HepG2 (cell line): ENCODE data around the gene COL27A1. TPM values are rescaled to one million over a fixed set of nuclear protein-coding genes. Genes with fewer than 3 reads are reported as not detected.
A peak's percentile ranks its signal among the peaks of the same experiment; 100 is the strongest.
"Not testable (repeated sequence)": the region's sequence is repeated elsewhere in the genome, so short reads cannot be mapped to it uniquely, and the experiment has no call there.

Source experiments
- CREM ChIP-seq, 2 experiments: sonication (generic) in 1 of 2; formaldehyde crosslinking in 1 of 2; IDR thresholded peaks; 2 replicates each; pipeline versions ENCODE4 v1.4.0 to v1.6.1; 2016 to 2020; ENCODE audit warnings: antibody characterized with exemption in 1 of 2, mild to moderate bottlenecking in 1 of 2, missing genetic modification reagents in 1 of 2
- FOXO1 ChIP-seq: sonication (generic); formaldehyde crosslinking; IDR thresholded peaks from 2 replicates; pipeline ENCODE4 v1.4.0; 2020; ENCODE audit warnings: missing genetic modification reagents
- FOXP1 ChIP-seq, 2 experiments: fragments of 450-650 bp in 1 of 2; IDR thresholded peaks; 2 replicates each; pipeline ENCODE4 v1.6.1; 2017 to 2018; ENCODE audit warnings: antibody characterized with exemption in 1 of 2
- HOXA3 ChIP-seq: sonication (generic); formaldehyde crosslinking; IDR thresholded peaks from 2 replicates; pipeline ENCODE4 v1.5.0; 2020; ENCODE audit warnings: missing genetic modification reagents
- LCORL ChIP-seq, 2 experiments: fragments of 450-650 bp in 1 of 2; sonication (generic) in 1 of 2; formaldehyde crosslinking in 1 of 2; IDR thresholded peaks; 2 replicates each; pipeline versions ENCODE4 v1.5.0 to v1.6.1; 2017 to 2020; ENCODE audit warnings: antibody characterized with exemption in 1 of 2, missing genetic modification reagents in 1 of 2
- MED1 ChIP-seq: sonication (generic); formaldehyde crosslinking; IDR thresholded peaks from 2 replicates; pipeline ENCODE4 v1.4.0; 2020; ENCODE audit warnings: missing genetic modification reagents
- MED13 ChIP-seq: sonication (generic); formaldehyde crosslinking; IDR thresholded peaks from 2 replicates; pipeline ENCODE4 v1.5.0; 2020; ENCODE audit warnings: missing genetic modification reagents
- MEF2D ChIP-seq: sonication (generic); formaldehyde crosslinking; IDR thresholded peaks from 2 replicates; pipeline ENCODE4 v1.5.1; 2020; ENCODE audit warnings: mild to moderate bottlenecking, missing genetic modification reagents
- PHF21A ChIP-seq: sonication (generic); formaldehyde crosslinking; IDR thresholded peaks from 2 replicates; pipeline ENCODE4 v1.5.0; 2020; ENCODE audit warnings: mild to moderate bottlenecking, missing genetic modification reagents
- PHF8 ChIP-seq: sonication (generic); formaldehyde crosslinking; IDR thresholded peaks from 2 replicates; pipeline ENCODE4 v1.5.0; 2020; ENCODE audit warnings: missing genetic modification reagents
- RARA ChIP-seq: IDR thresholded peaks from 2 replicates; pipeline ENCODE4 v1.6.1; 2016; ENCODE audit warnings: missing genetic modification reagents, missing compliant biosample characterization
- SAP130 ChIP-seq: IDR thresholded peaks from 2 replicates; pipeline ENCODE4 v1.6.1; 2016; ENCODE audit warnings: low read depth
- SKI ChIP-seq: fragments of 450-650 bp; IDR thresholded peaks from one replicate; pipeline ENCODE4 v1.6.1; 2018; ENCODE audit warnings: mild to moderate bottlenecking; ENCODE audit not compliant: partially characterized antibody
- SOX13 ChIP-seq, 3 experiments: fragments of 450-650 bp in 1 of 3; sonication (generic) in 1 of 3; formaldehyde crosslinking in 1 of 3; IDR thresholded peaks in 2 of 3; conservative IDR thresholded peaks in 1 of 3; 2 replicates each; pipeline versions ENCODE4 v1.5.0 to v1.6.1; 2016 to 2020; ENCODE audit warnings: antibody characterized with exemption in 1 of 3, mild to moderate bottlenecking in 1 of 3, missing compliant biosample characterization in 1 of 3, missing genetic modification reagents in 1 of 3, moderate library complexity in 1 of 3
- YY1 ChIP-seq: IDR thresholded peaks from 2 replicates; pipeline ENCODE4 v1.6.1; 2011; ENCODE audit warnings: low read length, low read depth, moderate library complexity, mild to moderate bottlenecking; ENCODE audit not compliant: insufficient read depth, insufficient replicate concordance
- ZBTB33 ChIP-seq: sonication (generic); formaldehyde crosslinking; IDR thresholded peaks from 2 replicates; pipeline ENCODE4 v1.4.0; 2020; ENCODE audit warnings: missing genetic modification reagents
- ZNF264 ChIP-seq: sonication (generic); formaldehyde crosslinking; IDR thresholded peaks from 2 replicates; pipeline ENCODE4 v1.4.0; 2020; ENCODE audit warnings: missing genetic modification reagents
- ZNF331 ChIP-seq: sonication (generic); formaldehyde crosslinking; IDR thresholded peaks from 2 replicates; pipeline ENCODE4 v1.4.0; 2020; ENCODE audit warnings: missing genetic modification reagents
- polyA plus RNA-seq, 8 experiments: library from polyadenylated mRNA; depleted of rRNA in 3 of 8; stranded (reverse) in 7 of 8; unstranded in 1 of 8; fragments of >200 nt; fragmentation: Illumina TruSeq in 4 of 8; extraction: Trizol in 4 of 8; gene quantifications; 2 replicates each; pipeline versions ENCODE4 v1.2.1 to v1.2.3, GENCODE V29; 2011 to 2016; ENCODE audit warnings: low read depth in 4 of 8, missing spikeins in 1 of 8, mixed read lengths in 1 of 8; ENCODE audit not compliant: insufficient read depth in 1 of 8
- total RNA-seq, 5 experiments: library from RNA; depleted of rRNA; stranded (reverse); fragments of >200 nt; fragmentation: Illumina TruSeq; extraction: Trizol; gene quantifications; 2 replicates each; pipeline ENCODE4 v1.2.3, GENCODE V29; 2016; ENCODE audit warnings: low read depth in 1 of 5
- TF ChIP-seq, protein P1 (sequence below): IDR thresholded peaks from 2 replicates; pipeline ENCODE4 v1.6.1; 2012; ENCODE audit warnings: inconsistent platforms
- TF ChIP-seq, protein P2 (sequence below): sonication (generic); formaldehyde crosslinking; IDR thresholded peaks from 2 replicates; pipeline ENCODE4 v1.4.0; 2020; ENCODE audit warnings: missing genetic modification reagents, borderline replicate concordance
- TF ChIP-seq, protein P3 (sequence below): sonication (generic); formaldehyde crosslinking; IDR thresholded peaks from 2 replicates; pipeline ENCODE4 v1.4.0; 2020; ENCODE audit warnings: missing genetic modification reagents

COL27A1 gene
- total and polyA plus RNA-seq, 2 of the 13 experiments (the other 11 are each of a cell fraction or from before 2014, with no cell fraction given): 71.3 to 89.1 TPM

- TF ChIP-seq RARA (CRISPR knock-in tag) (peak; percentile 75), YY1 (peak; percentile 24), HOXA3 (peak; percentile 71; the same call in 1 of the 2 replicates), SAP130 (peak; percentile 62), LCORL (CRISPR knock-in tag; IDR thresholded peaks at IDR 0.05) (peak; percentile 44; the same call in 1 of the 2 replicates), ZNF331 (CRISPR knock-in tag) (0 out of 2 replicates have a peak, but pooled peaks have one; percentile 28), SOX13 (CRISPR knock-in tag; conservative IDR thresholded peaks at IDR 0.05 in 1 of 2, IDR thresholded peaks at IDR 0.05 in 1 of 2) (peak in 1 of 2 experiments; percentile 56; a peak in 1 of 4 replicates), ZNF264 (CRISPR knock-in tag) (peak; percentile 68; the same call in 1 of the 2 replicates), MED13 (0 out of 2 replicates have a peak, but pooled peaks have one; percentile 35), PHF8 (CRISPR knock-in tag) (peak; percentile 25; the same call in 1 of the 2 replicates), FOXP1 (CRISPR knock-in tag; IDR thresholded peaks at IDR 0.05) (peak; percentile 56), MED1 (CRISPR knock-in tag) (peak; percentile 65; the same call in 1 of the 2 replicates), FOXO1 (CRISPR knock-in tag) (peak; percentile 72), SKI (peak; percentile 72), ZBTB33 (CRISPR knock-in tag) (0 out of 2 replicates have a peak, but pooled peaks have one; percentile 13), MEF2D (CRISPR knock-in tag) (0 out of 2 replicates have a peak, but pooled peaks have one; percentile 21), CREM (IDR thresholded peaks at IDR 0.05) (peak; percentile 48; the same call in 1 of the 2 replicates), PHF21A (CRISPR knock-in tag) (peak; percentile 37; the same call in 1 of the 2 replicates)
- TF ChIP-seq, protein P1, sequence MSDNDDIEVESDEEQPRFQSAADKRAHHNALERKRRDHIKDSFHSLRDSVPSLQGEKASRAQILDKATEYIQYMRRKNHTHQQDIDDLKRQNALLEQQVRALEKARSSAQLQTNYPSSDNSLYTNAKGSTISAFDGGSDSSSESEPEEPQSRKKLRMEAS: peak; percentile 32; the same call in 1 of the 2 replicates
- TF ChIP-seq, protein P2, sequence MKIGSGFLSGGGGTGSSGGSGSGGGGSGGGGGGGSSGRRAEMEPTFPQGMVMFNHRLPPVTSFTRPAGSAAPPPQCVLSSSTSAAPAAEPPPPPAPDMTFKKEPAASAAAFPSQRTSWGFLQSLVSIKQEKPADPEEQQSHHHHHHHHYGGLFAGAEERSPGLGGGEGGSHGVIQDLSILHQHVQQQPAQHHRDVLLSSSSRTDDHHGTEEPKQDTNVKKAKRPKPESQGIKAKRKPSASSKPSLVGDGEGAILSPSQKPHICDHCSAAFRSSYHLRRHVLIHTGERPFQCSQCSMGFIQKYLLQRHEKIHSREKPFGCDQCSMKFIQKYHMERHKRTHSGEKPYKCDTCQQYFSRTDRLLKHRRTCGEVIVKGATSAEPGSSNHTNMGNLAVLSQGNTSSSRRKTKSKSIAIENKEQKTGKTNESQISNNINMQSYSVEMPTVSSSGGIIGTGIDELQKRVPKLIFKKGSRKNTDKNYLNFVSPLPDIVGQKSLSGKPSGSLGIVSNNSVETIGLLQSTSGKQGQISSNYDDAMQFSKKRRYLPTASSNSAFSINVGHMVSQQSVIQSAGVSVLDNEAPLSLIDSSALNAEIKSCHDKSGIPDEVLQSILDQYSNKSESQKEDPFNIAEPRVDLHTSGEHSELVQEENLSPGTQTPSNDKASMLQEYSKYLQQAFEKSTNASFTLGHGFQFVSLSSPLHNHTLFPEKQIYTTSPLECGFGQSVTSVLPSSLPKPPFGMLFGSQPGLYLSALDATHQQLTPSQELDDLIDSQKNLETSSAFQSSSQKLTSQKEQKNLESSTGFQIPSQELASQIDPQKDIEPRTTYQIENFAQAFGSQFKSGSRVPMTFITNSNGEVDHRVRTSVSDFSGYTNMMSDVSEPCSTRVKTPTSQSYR (CRISPR knock-in tag): peak; percentile 57; the same call in 1 of the 2 replicates
- not testable (repeated sequence) for TF ChIP-seq LCORL (IDR thresholded peaks at IDR 0.05); SOX13 (IDR thresholded peaks at IDR 0.05); FOXP1 (IDR thresholded peaks at IDR 0.05); CREM (CRISPR knock-in tag; IDR thresholded peaks at IDR 0.05)
- TF ChIP-seq, protein P3, sequence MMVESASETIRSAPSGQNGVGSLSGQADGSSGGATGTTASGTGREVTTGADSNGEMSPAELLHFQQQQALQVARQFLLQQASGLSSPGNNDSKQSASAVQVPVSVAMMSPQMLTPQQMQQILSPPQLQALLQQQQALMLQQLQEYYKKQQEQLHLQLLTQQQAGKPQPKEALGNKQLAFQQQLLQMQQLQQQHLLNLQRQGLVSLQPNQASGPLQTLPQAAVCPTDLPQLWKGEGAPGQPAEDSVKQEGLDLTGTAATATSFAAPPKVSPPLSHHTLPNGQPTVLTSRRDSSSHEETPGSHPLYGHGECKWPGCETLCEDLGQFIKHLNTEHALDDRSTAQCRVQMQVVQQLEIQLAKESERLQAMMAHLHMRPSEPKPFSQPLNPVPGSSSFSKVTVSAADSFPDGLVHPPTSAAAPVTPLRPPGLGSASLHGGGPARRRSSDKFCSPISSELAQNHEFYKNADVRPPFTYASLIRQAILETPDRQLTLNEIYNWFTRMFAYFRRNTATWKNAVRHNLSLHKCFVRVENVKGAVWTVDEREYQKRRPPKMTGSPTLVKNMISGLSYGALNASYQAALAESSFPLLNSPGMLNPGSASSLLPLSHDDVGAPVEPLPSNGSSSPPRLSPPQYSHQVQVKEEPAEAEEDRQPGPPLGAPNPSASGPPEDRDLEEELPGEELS (CRISPR knock-in tag): peak; percentile 76
These were observed 173.7 kb downstream of the COL27A1 start (continued) for GRCh38 chr9:114328937-114329624.
